ENCODE measurements around the gene SLC2A8.
A peak's percentile ranks its signal among the peaks of the same experiment; 100 is the strongest.

Gene SLC2A8

DNA sequence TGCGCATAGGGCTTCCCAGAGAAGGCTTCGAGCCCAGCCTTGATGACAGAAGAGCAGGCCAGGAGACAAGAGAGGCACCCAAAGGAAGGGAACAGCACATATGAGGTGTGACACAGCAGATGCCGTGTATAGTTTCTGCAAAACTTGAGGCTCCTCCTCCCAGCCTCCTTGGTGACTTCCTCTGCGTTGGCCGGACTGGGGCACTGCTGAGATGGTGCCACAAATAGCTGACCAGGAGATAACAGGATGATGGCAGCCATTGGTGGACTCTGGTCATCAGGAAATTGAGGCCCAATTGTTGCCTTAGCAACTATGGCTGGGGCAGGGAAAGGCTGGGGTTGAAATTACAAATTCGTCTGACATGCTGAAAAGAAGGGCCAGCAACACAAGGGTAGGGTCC lies 22.4 kb downstream of the SLC2A8 start:
- H2AFZ ChIP-seq (ENCODE audit: low read length, unreplicated experiment) = no peak overlapping the region
- H3K27ac ChIP-seq (ENCODE audit: low read depth, low read length) = no peak overlapping the region
- H3K4me3 ChIP-seq (ENCODE audit: low read depth, low read length) = no peak overlapping the region
- H3K27me3 ChIP-seq (ENCODE audit: insufficient read depth, low read length) = no peaks in the 10 kb centered on the region
- H3K4me1 ChIP-seq (ENCODE audit: control insufficient read depth, insufficient read depth, low read length, unreplicated experiment) = peaks cover 8% of the 10 kb centered on the region
- H3K79me2 ChIP-seq (ENCODE audit: control insufficient read depth, insufficient read depth, low read length, unreplicated experiment) = peaks cover 14% of the 10 kb centered on the region
- no peaks in the 10 kb centered on the region for H3K36me3 ChIP-seq (ENCODE audit: insufficient read depth, low read length)

DNA sequence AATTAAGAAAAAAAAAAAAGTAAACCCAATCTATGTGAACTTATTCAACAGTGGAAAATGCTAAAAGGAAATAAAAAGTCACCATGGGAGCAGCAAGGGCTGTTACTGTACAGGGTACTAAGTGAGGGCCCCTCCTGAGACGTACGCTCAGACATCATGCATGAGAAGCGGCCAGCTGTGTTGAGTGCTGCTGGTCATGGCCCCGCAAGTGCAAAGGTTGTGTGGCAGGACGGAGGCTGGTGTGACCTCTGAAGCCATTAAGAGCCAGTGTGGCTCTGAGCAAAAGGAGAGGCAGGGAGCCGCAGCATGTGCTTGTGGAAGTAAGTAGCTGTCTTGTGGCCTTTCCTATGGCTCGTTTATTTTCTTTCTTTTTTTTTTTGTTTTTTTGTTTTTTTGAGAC lies 24.1 kb downstream of the SLC2A8 start:
- H2AFZ ChIP-seq (ENCODE audit: low read length, unreplicated experiment) = no peak overlapping the region
- H3K36me3 ChIP-seq (ENCODE audit: insufficient read depth, low read length) = no peaks in the 10 kb centered on the region

DNA sequence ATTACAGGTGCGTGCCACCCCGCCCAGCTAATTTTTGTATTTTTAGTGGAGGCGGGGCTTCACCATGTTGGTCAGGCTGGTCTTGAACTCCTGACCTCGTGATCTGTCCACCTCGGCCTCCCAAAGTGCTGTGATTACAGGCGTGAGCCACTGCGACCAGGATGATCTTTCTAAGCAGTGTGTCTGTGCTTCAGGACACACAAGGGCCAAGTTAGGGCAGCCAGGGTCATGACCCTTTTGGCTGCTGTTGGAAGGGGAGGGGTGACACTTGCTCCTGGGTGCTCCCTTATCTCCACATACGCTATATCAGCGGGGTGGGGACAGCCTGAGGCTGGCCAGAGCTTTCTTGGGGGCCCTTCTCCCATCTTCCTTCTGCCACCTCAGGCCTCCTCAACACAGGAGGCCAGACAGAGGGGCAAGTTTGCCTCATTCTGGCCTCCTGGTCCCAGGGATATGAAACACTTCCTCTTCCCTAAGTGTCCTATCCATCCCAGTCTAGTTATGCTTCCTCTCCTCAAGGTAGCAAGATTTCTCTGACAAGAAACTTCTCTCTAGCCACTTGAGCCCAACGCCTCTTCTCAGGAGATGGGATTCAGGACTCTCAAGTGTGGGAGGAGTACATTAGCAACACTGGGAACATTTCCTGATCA lies 25.3 kb downstream of the SLC2A8 start:
- no peaks in the 10 kb centered on the region for H3K27me3 ChIP-seq (ENCODE audit: insufficient read depth, low read length)
- H3K4me1 ChIP-seq (ENCODE audit: control insufficient read depth, insufficient read depth, low read length, unreplicated experiment) = peaks cover 15% of the 10 kb centered on the region
- no peak overlapping the region for H2AFZ ChIP-seq (ENCODE audit: low read length, unreplicated experiment)
- H3K27ac ChIP-seq (ENCODE audit: low read depth, low read length) = no peak overlapping the region
- peak overlapping the region; percentile 88 for H3K4me3 ChIP-seq (ENCODE audit: low read depth, low read length)
- peaks cover 37% of the 10 kb centered on the region for H3K79me2 ChIP-seq (ENCODE audit: control insufficient read depth, insufficient read depth, low read length, unreplicated experiment)
- no peaks in the 10 kb centered on the region for H3K36me3 ChIP-seq (ENCODE audit: insufficient read depth, low read length)

More for the DNA sequence above, 24.1 kb downstream of the SLC2A8 start:
- Histone ChIP-seq H3K4me1 (ENCODE audit: control insufficient read depth, insufficient read depth, low read length, unreplicated experiment) (peaks cover 15% of the 10 kb centered on the region), H3K79me2 (ENCODE audit: control insufficient read depth, insufficient read depth, low read length, unreplicated experiment) (peaks cover 29% of the 10 kb centered on the region), H3K27ac (ENCODE audit: low read depth, low read length) (no peak overlapping the region), H3K4me3 (ENCODE audit: low read depth, low read length) (no peak overlapping the region), H3K27me3 (ENCODE audit: insufficient read depth, low read length) (no peaks in the 10 kb centered on the region)

DNA sequence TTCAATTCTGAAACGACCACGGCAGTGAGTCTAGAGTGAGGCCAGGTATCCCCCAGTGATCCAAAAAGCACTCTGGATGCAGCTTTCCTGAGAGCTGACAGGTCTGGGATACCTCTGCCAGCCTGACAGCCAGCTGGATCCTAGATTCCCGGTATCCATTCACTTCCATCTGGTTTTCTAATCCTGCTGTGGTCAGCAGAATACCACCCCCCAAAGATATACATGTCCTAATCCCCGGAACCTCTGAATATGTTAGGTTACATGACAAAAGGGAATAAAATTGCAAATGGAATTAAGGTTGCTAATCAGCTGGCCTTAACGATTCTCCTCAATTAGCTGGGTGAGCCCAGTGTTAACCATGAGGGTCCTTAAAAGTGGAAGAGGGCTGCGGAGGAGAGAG lies 25.8 kb downstream of the SLC2A8 start:
- no peak overlapping the region for H3K27ac ChIP-seq (ENCODE audit: low read depth, low read length)
- peak overlapping the region; percentile 88 for H3K4me3 ChIP-seq (ENCODE audit: low read depth, low read length)
- no peaks in the 10 kb centered on the region for H3K27me3 ChIP-seq (ENCODE audit: insufficient read depth, low read length)
- H2AFZ ChIP-seq (ENCODE audit: low read length, unreplicated experiment) = no peak overlapping the region
- no peaks in the 10 kb centered on the region for H3K36me3 ChIP-seq (ENCODE audit: insufficient read depth, low read length)
- peaks cover 15% of the 10 kb centered on the region for H3K4me1 ChIP-seq (ENCODE audit: control insufficient read depth, insufficient read depth, low read length, unreplicated experiment)
- H3K79me2 ChIP-seq (ENCODE audit: control insufficient read depth, insufficient read depth, low read length, unreplicated experiment) = peaks cover 41% of the 10 kb centered on the region

DNA sequence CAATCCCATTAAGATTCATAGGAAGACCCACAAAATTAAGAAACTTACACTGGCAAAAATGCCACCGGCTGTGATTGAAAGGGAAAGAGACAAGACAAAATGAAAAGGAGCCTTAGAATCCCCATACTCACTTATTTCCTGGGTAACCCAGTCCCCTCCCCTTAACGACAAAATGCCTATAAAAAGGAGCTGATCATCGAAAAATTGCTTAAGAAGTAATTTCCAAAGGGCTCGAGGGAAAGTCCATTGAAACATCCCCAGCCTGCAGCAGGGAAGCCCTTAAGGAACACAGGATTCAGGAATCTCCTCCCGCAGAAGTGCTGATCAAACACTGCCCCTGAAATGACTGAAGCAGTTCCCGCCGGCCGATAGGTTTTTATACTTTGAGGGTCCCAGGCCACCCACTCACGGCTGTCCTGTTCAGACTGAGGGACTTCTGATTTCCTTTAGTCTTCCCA lies 26.5 kb downstream of the SLC2A8 start:
- Histone ChIP-seq H3K27ac (ENCODE audit: low read depth, low read length) (peak overlapping the region; percentile 68), H3K36me3 (ENCODE audit: insufficient read depth, low read length) (no peaks in the 10 kb centered on the region), H2AFZ (ENCODE audit: low read length, unreplicated experiment) (peak overlapping the region; percentile 95), H3K27me3 (ENCODE audit: insufficient read depth, low read length) (no peaks in the 10 kb centered on the region), H3K79me2 (ENCODE audit: control insufficient read depth, insufficient read depth, low read length, unreplicated experiment) (peaks cover 41% of the 10 kb centered on the region), H3K4me3 (ENCODE audit: low read depth, low read length) (peak overlapping the region; percentile 88), H3K4me1 (ENCODE audit: control insufficient read depth, insufficient read depth, low read length, unreplicated experiment) (peaks cover 15% of the 10 kb centered on the region)

DNA sequence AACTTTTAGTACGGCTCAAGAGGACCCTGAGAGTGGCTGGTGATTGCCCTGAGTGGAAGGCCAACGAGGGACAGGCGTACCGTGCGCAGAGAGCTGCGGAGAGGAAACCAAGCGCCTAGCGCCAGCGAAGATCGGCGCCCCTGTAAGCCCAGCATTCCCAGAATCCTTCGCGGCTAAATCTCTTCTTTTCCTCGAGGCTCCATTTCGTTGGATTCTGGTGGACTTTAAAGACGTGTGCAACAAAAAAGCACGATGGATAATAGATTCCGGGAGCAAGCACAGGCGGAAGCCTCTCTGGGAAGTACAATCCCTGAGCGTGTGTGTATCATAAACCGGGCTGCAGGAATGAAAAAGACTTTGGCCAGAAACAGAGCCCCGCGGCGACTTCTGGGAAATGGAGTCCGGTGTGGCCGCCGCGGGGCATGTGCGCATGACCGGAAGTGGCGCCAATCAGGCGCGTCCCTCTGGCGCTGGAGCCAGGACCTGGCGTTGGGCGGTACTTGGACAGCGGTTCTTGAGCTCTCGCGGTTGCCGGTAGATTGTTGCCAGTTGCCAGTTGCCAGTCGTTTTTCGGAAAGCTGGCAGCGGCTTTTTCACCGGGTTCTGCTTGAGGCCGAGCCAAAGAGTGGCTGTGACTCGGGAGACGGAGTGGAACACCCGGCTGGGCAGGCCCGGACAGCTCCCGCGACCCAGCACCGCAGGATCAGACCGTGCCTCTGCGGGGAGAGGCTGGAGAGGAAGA lies 27.1 kb downstream of the SLC2A8 start, which contains the start of gene ZNF79:
Gene ZNF79, plus strand, starts transcription at position 449 of the 742 bp plus-strand sequence. CDS start 406 bp downstream, outside the sequence.
- H3K27me3 ChIP-seq (ENCODE audit: insufficient read depth, low read length) = no peaks in the 10 kb centered on the region
- peak within 1 kb of the TSS; percentile 88 for H3K4me3 ChIP-seq (ENCODE audit: low read depth, low read length)
- H3K27ac ChIP-seq (ENCODE audit: low read depth, low read length) = peak within 1 kb of the TSS; percentile 68
- peak within 1 kb of the TSS; percentile 95 for H2AFZ ChIP-seq (ENCODE audit: low read length, unreplicated experiment)
- H3K36me3 ChIP-seq (ENCODE audit: insufficient read depth, low read length) = no peaks in the 10 kb centered on the region
- peaks cover 41% of the 10 kb centered on the region for H3K79me2 ChIP-seq (ENCODE audit: control insufficient read depth, insufficient read depth, low read length, unreplicated experiment)
- peaks cover 15% of the 10 kb centered on the region for H3K4me1 ChIP-seq (ENCODE audit: control insufficient read depth, insufficient read depth, low read length, unreplicated experiment)

DNA sequence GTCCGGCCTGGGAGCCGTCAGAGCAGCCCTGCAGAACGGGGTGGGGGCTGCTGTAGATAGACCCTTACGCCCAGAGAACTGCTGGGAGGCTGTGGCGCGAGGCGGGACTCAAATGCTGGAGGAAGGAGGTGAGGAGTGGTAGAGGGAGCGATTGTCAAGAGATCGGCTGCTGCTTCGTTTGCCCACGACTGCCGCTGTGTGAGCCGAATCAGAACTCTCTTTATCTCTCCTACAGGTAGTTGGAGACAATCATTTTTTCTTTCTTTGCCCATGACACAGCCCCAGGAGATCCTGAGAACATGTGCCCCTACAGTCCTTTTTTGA lies 27.7 kb downstream of the SLC2A8 start:
- peak overlapping the region; percentile 88 for H3K4me3 ChIP-seq (ENCODE audit: low read depth, low read length)
- H2AFZ ChIP-seq (ENCODE audit: low read length, unreplicated experiment) = peak overlapping the region; percentile 95
- peak overlapping the region; percentile 68; the same call in 1 of the 2 replicates for H3K27ac ChIP-seq (ENCODE audit: low read depth, low read length)
- peaks cover 41% of the 10 kb centered on the region for H3K79me2 ChIP-seq (ENCODE audit: control insufficient read depth, insufficient read depth, low read length, unreplicated experiment)
- peaks cover 15% of the 10 kb centered on the region for H3K4me1 ChIP-seq (ENCODE audit: control insufficient read depth, insufficient read depth, low read length, unreplicated experiment)
- no peaks in the 10 kb centered on the region for H3K36me3 ChIP-seq (ENCODE audit: insufficient read depth, low read length)
- H3K27me3 ChIP-seq (ENCODE audit: insufficient read depth, low read length) = no peaks in the 10 kb centered on the region

DNA sequence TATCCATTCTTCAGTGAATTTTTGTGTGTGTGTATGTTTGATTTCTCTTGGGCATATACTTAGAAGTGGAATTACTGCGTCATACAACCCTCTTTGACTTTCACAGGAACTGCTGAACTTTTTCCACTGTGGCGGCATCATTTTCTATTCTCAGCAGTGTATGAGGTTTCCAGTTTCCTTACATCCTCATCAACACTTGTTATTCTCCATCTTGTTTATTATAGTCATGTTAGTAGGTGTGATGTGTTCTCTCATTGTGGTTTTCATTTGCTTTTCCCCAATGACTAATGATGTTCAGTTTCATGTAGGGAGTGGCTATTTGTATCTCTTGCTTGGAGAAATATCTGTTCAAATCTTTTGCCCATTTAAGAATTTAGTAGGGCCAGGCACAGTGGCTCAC lies 29.8 kb downstream of the SLC2A8 start:
- Histone ChIP-seq H3K36me3 (ENCODE audit: insufficient read depth, low read length) (peaks cover 7% of the 10 kb centered on the region; the same call in 1 of the 2 replicates), H2AFZ (ENCODE audit: low read length, unreplicated experiment) (no peak overlapping the region), H3K4me1 (ENCODE audit: control insufficient read depth, insufficient read depth, low read length, unreplicated experiment) (peaks cover 15% of the 10 kb centered on the region), H3K27me3 (ENCODE audit: insufficient read depth, low read length) (no peaks in the 10 kb centered on the region), H3K4me3 (ENCODE audit: low read depth, low read length) (no peak overlapping the region; the same call in 1 of the 2 replicates), H3K79me2 (ENCODE audit: control insufficient read depth, insufficient read depth, low read length, unreplicated experiment) (peaks cover 42% of the 10 kb centered on the region), H3K27ac (ENCODE audit: low read depth, low read length) (no peak overlapping the region)

DNA sequence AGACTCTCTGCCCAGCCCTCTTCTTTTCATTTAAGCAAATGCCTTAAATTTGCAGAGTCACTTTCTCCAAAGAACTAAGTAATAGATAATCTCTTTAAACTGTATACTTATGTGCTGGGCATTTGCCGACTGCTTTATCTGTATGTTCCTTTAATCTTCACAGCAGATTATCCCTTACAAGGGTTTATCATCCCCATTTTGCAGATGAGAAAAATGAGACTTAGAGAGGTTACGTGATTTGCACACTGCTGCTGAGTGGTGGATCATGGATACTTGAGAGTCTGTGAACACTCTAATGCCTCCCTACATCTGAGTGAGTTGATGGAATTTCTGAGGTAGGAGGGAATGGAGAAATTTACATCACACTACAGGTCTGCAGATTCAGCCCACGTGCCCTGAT lies 31.4 kb downstream of the SLC2A8 start:
- H3K4me3 ChIP-seq (ENCODE audit: low read depth, low read length) = no peak overlapping the region
- no peaks in the 10 kb centered on the region for H3K27me3 ChIP-seq (ENCODE audit: insufficient read depth, low read length)
- peaks cover 7% of the 10 kb centered on the region; the same call in 1 of the 2 replicates for H3K36me3 ChIP-seq (ENCODE audit: insufficient read depth, low read length)
- no peak overlapping the region for H2AFZ ChIP-seq (ENCODE audit: low read length, unreplicated experiment)
- peaks cover 30% of the 10 kb centered on the region for H3K79me2 ChIP-seq (ENCODE audit: control insufficient read depth, insufficient read depth, low read length, unreplicated experiment)
- H3K4me1 ChIP-seq (ENCODE audit: control insufficient read depth, insufficient read depth, low read length, unreplicated experiment) = peaks cover 7% of the 10 kb centered on the region
- no peak overlapping the region for H3K27ac ChIP-seq (ENCODE audit: low read depth, low read length)

DNA sequence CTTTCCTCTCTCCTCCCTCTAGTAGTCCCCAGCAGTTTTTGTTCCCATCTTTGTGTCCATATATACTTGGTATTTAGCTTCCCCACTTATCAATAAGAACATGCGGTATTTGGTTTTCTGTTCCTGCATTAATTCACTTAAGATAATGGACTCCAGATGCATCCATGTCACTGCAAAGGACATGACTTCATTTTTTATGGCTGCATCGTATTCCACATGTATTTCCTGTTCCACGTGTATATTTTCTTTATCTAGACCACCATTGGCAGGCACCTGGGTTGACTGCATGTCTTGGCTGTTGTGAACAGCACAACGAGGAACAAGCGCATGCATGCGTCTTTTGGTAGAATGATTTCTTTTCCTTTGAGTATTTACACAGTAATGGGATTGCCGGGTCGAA lies 33.4 kb downstream of the SLC2A8 start:
- Histone ChIP-seq H3K4me1 (ENCODE audit: control insufficient read depth, insufficient read depth, low read length, unreplicated experiment) (peaks cover 4% of the 10 kb centered on the region), H3K27ac (ENCODE audit: low read depth, low read length) (no peak overlapping the region), H3K79me2 (ENCODE audit: control insufficient read depth, insufficient read depth, low read length, unreplicated experiment) (peaks cover 18% of the 10 kb centered on the region), H3K4me3 (ENCODE audit: low read depth, low read length) (no peak overlapping the region), H3K27me3 (ENCODE audit: insufficient read depth, low read length) (no peaks in the 10 kb centered on the region), H2AFZ (ENCODE audit: low read length, unreplicated experiment) (no peak overlapping the region), H3K36me3 (ENCODE audit: insufficient read depth, low read length) (peaks cover 15% of the 10 kb centered on the region)
